GM12874 (cell line): ENCODE data around the gene MTHFD2L.

Experiments used
- CTCF ChIP-seq: IDR thresholded peaks from 2 replicates; pipeline ENCODE4 v1.5.1; 2011; ENCODE audit warnings: low read depth, mild to moderate bottlenecking, control low read depth, low read length, moderate library complexity; ENCODE audit not compliant: insufficient read depth

MTHFD2L gene

GRCh38 chr4:74178798-74179197 lies 20.9 kb downstream of the MTHFD2L start:
- TF ChIP-seq CTCF = no peak

- no peak for TF ChIP-seq CTCF
Observed at GRCh38 chr4:74181219-74181618, 23.3 kb downstream of the MTHFD2L start.

GRCh38 chr4:74188912-74189311 lies 31.0 kb downstream of the MTHFD2L start:
- TF ChIP-seq CTCF = no peak

GRCh38 chr4:74189331-74190043 lies 31.6 kb downstream of the MTHFD2L start:
- peak; percentile 54; the same call in 1 of the 2 replicates for TF ChIP-seq CTCF

GRCh38 chr4:74190332-74190731 lies 32.4 kb downstream of the MTHFD2L start:
- no peak for TF ChIP-seq CTCF

GRCh38 chr4:74190919-74191397 lies 33.0 kb downstream of the MTHFD2L start:
- TF ChIP-seq CTCF = no peak

GRCh38 chr4:74197080-74197479 lies 39.2 kb downstream of the MTHFD2L start:
- no peak for TF ChIP-seq CTCF
